ENCODE measurements around the gene SRSF7.

Gene SRSF7

GRCh38 chr2:38702413-38702812 is 48.7 kb downstream of the SRSF7 start:
- peak; percentile 80 for DNase-seq (ENCODE audit: low read depth)
- no peak overlapping the region for H3K4me3 ChIP-seq (ENCODE audit: low read depth, low read length)
- no peak for TF ChIP-seq CTCF (conservative IDR thresholded peaks at IDR 0.05; ENCODE audit: low read depth, low read length)

DNA sequence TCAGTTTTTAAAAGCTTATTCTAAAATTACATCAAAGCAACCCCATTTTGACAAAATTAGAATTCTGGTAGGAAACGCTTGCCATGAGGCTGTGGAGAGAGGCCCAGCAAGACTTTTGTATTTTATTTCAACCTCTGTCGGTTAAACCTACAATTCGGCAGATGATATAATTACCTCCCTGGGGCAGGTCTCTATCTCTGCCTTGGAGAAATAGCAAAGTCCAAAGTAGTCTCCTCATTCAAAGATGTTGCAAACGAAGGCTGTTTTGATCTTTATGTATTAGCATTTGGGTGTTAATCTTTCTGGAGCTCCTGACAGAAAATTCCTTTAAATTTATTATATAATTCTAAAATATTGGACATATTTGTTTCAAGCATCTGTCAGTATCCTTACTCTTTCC is 49.6 kb downstream of the SRSF7 start:
- H3K4me3 ChIP-seq (ENCODE audit: low read depth, low read length) = no peak overlapping the region
- no peak for TF ChIP-seq CTCF (conservative IDR thresholded peaks at IDR 0.05; ENCODE audit: low read depth, low read length)

DNA sequence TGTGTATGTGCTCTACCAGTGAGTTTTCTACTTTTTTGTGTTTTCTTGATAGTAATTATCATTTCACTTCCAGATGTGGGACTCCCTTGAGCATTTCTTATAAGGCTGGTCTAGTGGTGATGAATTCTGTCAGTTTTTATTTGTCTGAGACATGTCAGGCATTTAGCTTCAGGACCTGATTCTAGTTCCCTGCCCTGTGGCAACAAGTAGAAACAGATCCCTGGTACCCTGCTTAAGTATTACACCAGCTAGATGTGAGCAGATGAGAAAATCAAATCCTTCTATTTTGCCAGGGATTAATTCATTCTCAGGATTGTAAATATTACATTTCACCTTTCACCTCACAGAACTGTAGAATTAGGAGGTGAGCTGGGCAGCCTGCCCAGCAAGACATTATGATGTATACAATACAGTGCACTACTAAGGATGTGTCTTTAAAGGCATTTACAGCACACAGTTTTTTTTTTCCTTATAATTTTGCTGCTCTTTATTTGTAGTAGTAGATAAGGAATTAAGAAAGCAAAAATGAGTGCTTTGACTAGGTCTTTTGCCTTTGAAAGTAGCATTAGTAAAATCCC is 50.2 kb downstream of the SRSF7 start:
- DNase-seq (ENCODE audit: low read depth) = no peak
- TF ChIP-seq CTCF (conservative IDR thresholded peaks at IDR 0.05; ENCODE audit: low read depth, low read length) = no peak
- H3K4me3 ChIP-seq (ENCODE audit: low read depth, low read length) = no peak overlapping the region

More for the DNA sequence above, 49.6 kb downstream of the SRSF7 start:
- DNase-seq (ENCODE audit: low read depth) = no peak

GRCh38 chr2:38700113-38700785 is 50.9 kb downstream of the SRSF7 start:
- DNase-seq (ENCODE audit: low read depth) = no peak
- no peak for TF ChIP-seq CTCF (conservative IDR thresholded peaks at IDR 0.05; ENCODE audit: low read depth, low read length)
- no peak overlapping the region for H3K4me3 ChIP-seq (ENCODE audit: low read depth, low read length)

GRCh38 chr2:38698467-38699003 is 52.6 kb downstream of the SRSF7 start:
- no peak overlapping the region for H3K4me3 ChIP-seq (ENCODE audit: low read depth, low read length)
- DNase-seq (ENCODE audit: low read depth) = no peak
- TF ChIP-seq CTCF (conservative IDR thresholded peaks at IDR 0.05; ENCODE audit: low read depth, low read length) = no peak

DNA sequence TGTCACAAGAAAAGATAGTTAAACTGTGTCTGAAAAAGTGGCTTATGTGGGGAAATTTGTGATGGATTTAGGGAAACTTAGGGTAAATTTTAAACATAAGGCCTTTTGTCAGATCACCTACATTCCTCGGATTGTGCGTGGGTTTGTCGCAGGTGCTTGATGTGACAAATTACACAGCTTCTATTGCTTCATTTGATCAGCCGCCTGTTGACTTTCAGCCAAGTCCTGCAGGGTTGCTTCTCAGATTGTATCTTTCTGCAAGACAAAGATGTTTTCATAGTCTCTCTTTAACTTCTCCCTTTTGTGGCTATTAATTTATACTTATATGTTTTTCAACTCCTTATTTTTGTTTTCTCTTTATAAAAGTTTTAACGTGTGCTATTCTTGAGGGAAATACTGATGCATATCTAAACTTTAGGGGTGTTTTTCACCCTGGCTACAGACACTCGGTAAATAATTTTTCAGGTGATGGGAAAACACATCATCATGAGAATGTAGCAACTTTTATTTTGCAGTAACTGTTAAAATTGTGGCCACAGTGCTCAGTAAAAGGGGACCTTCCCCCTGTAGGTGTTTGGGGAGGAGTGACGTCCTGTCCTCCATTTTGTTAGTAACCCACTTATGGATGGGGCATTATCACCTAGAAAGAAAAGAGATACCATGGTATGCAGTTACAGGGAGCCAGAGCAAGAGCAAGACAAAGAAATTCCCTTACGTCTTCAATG is 53.9 kb downstream of the SRSF7 start:
- no peak overlapping the region for H3K4me3 ChIP-seq (ENCODE audit: low read depth, low read length)
- TF ChIP-seq CTCF (conservative IDR thresholded peaks at IDR 0.05; ENCODE audit: low read depth, low read length) = no peak
- DNase-seq (ENCODE audit: low read depth) = no peak
